ENCODE data around the gene SPDEF.

DNA sequence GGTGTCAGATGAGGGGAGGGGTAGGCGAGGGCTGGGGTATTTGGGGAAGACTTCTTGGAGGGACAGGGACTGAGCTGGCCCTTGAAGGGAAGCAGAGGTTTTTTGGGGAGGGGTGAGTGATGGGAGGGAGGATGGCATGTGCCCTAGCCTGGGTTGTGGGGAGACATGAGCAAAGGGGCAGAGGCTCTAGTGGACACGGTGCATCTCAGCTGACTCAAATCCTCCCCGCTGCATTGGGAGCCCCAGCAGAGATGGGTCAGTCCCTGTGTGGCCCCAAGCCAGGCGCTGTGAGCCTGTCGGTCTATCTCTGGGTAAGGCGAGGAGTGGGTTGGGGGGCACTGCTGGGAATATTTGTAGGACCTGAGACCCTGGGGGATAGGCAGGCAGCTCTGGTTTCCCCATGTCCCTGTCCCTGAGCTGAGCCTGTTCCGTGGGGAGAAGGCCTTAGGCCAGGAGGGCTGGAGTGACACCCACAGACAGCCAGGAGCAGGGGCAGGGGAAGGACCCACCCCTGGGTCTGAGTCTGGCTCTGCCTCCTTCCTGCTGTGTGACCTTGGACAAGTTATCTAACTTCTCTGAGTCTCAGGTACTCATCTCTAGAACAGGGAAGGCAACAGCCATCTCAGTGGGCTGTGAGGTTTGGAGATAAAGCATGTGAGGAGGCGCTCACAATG is 36.0 kb downstream of the SPDEF start:
- TF ChIP-seq, protein P1, sequence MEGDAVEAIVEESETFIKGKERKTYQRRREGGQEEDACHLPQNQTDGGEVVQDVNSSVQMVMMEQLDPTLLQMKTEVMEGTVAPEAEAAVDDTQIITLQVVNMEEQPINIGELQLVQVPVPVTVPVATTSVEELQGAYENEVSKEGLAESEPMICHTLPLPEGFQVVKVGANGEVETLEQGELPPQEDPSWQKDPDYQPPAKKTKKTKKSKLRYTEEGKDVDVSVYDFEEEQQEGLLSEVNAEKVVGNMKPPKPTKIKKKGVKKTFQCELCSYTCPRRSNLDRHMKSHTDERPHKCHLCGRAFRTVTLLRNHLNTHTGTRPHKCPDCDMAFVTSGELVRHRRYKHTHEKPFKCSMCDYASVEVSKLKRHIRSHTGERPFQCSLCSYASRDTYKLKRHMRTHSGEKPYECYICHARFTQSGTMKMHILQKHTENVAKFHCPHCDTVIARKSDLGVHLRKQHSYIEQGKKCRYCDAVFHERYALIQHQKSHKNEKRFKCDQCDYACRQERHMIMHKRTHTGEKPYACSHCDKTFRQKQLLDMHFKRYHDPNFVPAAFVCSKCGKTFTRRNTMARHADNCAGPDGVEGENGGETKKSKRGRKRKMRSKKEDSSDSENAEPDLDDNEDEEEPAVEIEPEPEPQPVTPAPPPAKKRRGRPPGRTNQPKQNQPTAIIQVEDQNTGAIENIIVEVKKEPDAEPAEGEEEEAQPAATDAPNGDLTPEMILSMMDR (IDR thresholded peaks at IDR 0.05), result no peak
- TF ChIP-seq POLR2AphosphoS5 (IDR thresholded peaks at IDR 0.05) (no peak), EP300 (IDR thresholded peaks at IDR 0.05) (no peak), POLR2A (IDR thresholded peaks at IDR 0.05) (no peak)
